ENCODE results near the gene RPTOR. TPM values are rescaled to one million over a fixed set of nuclear protein-coding genes. Genes with fewer than 3 reads are reported as not detected.

The RPTOR gene
- total RNA-seq, 4 donors from 2014 or later, result 23.6 to 37.0 (median 27.8) TPM

GRCh38 chr17:80877729-80878303, 333.2 kb downstream of the RPTOR start:
- TF ChIP-seq CTCF (IDR thresholded peaks at IDR 0.05), result no peak
- no peak for ATAC-seq (ENCODE audit: low FRiP score)
- DNase-seq (ENCODE audit: low spot score), result no peak

- DNase-seq (ENCODE audit: low spot score) (no peak), ATAC-seq (ENCODE audit: low FRiP score) (no peak)
- no peak for TF ChIP-seq CTCF (IDR thresholded peaks at IDR 0.05)
Measured at GRCh38 chr17:80878876-80879722, 334.5 kb downstream of the RPTOR start.

GRCh38 chr17:80879723-80880647, 335.3 kb downstream of the RPTOR start:
- TF ChIP-seq CTCF (IDR thresholded peaks at IDR 0.05), result no peak
- DNase-seq (ENCODE audit: low spot score) (no peak), ATAC-seq (ENCODE audit: low FRiP score) (no peak)

GRCh38 chr17:80880648-80880985, 336.0 kb downstream of the RPTOR start:
- no peak for TF ChIP-seq CTCF (IDR thresholded peaks at IDR 0.05)
- no peak for ATAC-seq (ENCODE audit: low FRiP score)
- DNase-seq (ENCODE audit: low spot score), result no peak

DNA sequence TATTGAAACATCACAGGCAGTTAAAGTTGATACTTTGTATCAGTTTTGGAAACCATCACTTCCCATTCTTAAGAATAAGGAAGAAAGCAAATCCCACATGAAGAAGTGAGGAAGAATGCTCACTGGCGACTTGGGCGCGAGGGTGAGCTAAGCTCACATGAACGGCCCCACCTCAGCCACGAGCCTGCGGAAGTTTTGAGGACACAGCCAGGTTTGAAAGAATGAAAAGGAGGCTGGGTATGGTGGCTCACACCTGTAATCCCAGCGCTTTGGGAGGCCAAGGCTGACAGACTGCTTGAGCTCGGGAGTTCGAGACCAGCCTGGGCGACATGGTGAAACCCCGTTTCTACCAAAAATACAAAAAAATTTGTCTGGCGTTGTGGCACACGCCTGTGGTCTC, 336.7 kb downstream of the RPTOR start:
- no peak for TF ChIP-seq CTCF (IDR thresholded peaks at IDR 0.05)
- no peak for DNase-seq (ENCODE audit: low spot score)
- no peak for ATAC-seq (ENCODE audit: low FRiP score)

- no peak for TF ChIP-seq CTCF (IDR thresholded peaks at IDR 0.05)
- ATAC-seq (ENCODE audit: low FRiP score) (no peak), DNase-seq (ENCODE audit: low spot score) (no peak)
Measured at GRCh38 chr17:80882323-80882722, 337.7 kb downstream of the RPTOR start.
